ENCODE results near the gene HEXIM1. TPM values are rescaled to one million over a fixed set of nuclear protein-coding genes. Genes with fewer than 3 reads are reported as not detected.

The HEXIM1 gene
- total RNA-seq, 2 donors from 2014 or later: 40.6 to 46.9 TPM

- intact Hi-C loops (cut with DNase I): no loop called here
- DNase-seq (ENCODE audit: low spot score): no peak
Observed at GRCh38 chr17:45125509-45125908, 22.8 kb upstream of the HEXIM1 start.

DNA sequence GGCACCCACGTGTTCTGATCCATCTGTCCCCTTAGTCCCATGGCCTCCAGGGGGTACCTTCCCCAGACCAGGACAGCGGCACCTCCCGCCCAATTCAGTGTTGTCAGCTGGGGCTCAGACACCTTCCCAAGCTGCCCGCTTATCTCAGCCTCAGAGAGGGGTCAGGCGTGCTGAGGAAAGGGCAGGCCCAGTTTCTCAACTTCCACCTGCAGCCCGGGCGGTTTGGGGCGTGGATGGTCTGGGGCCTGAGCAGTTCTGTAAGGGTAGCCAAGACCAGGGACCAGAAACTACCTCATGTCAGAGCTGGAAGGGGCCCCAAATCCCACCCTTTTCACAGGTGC lies 21.1 kb upstream of the HEXIM1 start:
- intact Hi-C loops (cut with DNase I): no loop called here
- no peak for DNase-seq (ENCODE audit: low spot score)

DNA sequence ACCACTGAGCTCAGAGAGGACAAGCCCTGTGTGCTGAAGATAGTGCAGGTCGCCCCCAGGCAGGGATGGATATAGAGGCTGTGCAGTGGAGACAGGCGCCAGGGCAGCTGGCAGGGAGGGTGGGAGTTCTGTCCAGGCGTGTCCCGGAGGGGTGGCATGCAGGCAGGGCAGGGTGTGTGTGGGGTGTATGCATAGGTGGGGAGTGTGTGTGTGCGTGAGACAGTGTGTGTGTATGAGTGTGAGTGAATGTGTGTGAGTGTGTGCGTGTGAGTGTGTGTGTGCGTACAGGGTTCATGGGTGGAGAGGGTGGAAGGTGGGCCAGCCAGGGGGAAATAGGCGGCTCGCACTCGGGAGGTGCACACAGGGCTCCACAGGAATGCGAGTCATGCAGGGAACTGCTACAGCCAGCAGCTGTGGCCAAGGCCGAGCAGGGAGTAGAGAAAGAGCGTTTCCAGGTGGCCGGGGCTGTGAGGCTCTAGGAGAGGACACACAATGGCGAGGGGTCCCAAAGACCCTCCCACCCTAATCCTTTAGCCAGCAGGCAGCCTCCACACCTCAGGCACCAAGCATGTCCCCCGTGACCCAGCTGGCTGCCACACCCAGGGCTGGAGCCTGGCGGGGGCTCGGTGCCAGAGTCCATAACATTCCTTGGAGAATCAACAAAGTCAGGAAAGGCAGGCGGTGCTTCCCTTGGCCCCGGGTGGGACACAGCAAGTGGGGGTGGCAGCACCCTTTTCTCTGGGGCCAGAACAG lies 20.6 kb upstream of the HEXIM1 start:
- no peak for DNase-seq (ENCODE audit: low spot score)

DNA sequence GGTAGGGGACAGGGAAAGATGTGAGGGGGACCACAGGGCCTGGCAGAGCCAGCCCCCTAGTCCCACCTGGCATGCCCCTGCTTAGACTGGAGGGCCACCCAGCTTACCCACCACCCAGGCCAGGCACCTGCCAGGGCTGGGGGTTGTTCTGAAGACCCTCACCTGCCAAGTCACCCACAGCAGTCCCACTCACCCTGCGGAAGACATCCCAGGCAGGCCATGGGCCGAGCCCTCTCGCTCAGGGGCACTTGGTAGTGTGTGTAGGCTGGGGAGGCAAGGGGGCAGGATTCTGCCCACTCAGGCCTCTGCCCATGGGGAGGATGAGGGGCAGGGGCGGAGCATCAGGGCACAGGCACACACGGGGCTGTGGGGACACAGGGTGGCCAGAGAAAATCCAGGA lies 19.9 kb upstream of the HEXIM1 start:
- DNase-seq (ENCODE audit: low spot score): no peak
- intact Hi-C loops (cut with DNase I): no loop called here

More for the DNA sequence above, 20.6 kb upstream of the HEXIM1 start:
- intact Hi-C loops (cut with DNase I): no loop called here

- no peak for DNase-seq (ENCODE audit: low spot score)
- intact Hi-C loops (cut with DNase I): no loop called here
Observed at GRCh38 chr17:45128989-45129388, 19.3 kb upstream of the HEXIM1 start.

- intact Hi-C loops (cut with DNase I): no loop called here
- no peak for DNase-seq (ENCODE audit: low spot score)
Observed at GRCh38 chr17:45129426-45129939, 18.8 kb upstream of the HEXIM1 start.

DNA sequence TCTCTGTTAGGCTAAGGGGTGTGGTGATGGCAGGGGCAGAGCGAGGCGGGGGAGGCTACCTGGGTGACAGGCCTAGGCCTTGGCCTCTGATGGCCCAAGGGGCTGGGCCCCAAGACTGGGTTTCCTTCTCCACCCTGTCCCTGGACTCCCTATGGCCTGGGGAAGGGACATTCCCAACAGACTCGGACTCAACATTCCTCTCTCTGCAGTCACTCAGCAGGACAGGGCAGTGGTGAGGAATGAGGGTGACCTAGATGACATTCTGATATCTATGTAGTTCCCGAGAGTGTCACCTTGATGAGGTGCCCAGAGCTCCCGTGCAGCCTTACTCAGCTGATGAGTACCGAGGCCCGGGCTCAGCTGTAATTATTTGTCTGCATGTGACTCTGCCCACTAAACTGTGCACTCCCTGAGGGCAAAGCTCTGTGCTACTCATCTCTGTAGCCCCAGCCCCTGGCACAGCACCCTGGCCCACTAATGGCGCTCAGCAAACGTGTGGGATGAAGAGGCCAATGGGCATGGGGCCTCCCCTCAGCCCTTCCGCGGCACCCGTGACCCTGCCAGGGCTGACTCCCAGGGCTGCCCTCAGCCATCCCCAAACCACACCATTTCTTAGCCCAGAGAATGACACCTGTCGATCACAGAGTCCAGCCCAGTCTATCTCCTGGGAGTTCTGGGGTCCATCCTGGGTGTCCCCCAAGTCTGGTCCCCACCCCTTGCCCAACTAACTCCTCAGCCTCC lies 18.2 kb upstream of the HEXIM1 start:
- DNase-seq (ENCODE audit: low spot score): no peak
- intact Hi-C loops (cut with DNase I): loop anchor here (10.0 kb wide), 2 partner anchors 215 to 255 kb away; partner anchors contain the start of gene GFAP (in 1 of the 2)

DNA sequence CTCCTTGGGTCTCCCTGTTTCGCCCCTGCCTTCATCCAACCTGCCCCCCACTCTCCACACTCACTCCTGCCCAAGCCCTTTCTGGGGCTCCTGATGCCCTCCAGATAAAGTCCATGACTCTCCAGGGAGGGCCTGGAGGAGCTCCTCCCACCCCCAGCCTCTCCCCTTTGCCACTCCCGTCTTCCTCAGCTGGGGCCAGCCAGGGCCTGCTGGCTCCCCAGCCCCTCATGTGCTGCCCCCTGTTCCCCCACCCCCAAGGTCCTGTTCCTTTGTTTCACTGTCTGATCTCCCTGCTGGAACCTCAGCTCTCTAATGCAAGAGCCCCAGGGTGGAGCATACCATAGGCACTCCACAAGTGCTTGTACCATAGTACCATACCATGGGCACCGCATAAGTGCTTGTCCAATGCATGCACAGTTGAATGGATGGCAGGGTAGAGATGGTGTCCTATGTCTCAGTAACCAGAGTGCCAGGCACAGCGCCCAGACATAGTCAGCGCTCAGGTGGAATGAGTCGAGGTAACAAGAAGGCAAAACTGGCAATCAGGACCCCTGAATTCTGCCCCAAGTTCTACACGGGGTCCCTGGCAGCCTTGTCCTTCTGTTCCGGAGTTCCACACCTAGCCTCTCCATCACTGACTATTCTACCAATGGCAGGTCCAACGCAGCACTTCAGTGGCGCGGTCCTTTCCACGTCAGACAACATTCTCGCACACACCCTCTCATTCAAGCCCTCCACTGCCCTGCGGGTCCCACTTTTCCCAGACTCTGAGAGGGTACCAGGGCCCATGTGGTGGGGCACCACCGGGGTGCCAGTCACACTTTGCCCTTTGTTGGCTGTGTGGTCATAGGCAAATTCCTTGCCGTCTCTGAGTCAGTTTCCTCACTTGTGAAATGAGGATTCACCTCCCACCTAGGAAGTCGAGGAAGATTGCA lies 17.3 kb upstream of the HEXIM1 start:
- intact Hi-C loops (cut with DNase I): loop anchor here (10.0 kb wide), 2 partner anchors 216 to 254 kb away; partner anchors contain the start of gene GFAP (in 1 of the 2)
- DNase-seq (ENCODE audit: low spot score): no peak

DNA sequence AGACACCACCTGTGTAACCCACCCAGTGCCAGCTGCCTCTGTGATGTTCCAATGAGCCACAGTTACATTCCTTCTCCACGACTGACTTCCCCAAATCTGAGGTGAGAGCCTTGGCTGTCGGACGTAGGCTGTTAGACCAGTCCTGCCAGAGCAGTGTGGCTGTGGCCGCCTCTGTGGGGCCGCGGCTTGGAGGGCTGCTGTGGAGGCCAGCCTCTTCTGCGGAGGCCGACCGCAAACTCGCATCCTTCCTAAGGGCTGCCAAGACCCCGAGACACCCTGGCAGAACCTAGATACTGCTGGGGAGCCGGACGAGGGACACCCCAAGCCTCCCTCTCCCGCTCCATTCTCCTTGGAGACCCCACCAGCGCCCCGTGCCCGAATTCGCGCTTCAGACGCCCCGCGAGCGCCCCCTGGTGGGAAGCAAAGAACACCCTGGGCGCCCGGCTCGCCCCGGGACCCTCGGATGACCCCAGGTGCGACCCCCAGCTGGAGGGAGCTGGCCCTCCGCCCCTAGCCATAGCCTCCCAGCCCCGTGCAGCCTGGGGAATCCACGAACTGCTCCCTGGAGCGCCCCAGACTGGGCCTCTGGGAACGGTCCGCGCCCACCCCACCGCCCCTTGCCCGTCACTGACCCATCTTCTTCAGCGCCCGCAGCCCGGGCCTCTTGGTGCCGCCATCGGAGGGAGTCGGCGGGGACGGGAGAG lies 16.5 kb upstream of the HEXIM1 start:
- DNase-seq (ENCODE audit: low spot score): peak; percentile 87
- intact Hi-C loops (cut with DNase I): loop anchor here (10.0 kb wide), 2 partner anchors 217 to 253 kb away; partner anchors contain the start of gene GFAP (in 1 of the 2)

GRCh38 chr17:45132320-45132571 lies 16.0 kb upstream of the HEXIM1 start, which contains the start of gene PLCD3:
Gene PLCD3, minus strand, starts transcription at chr17:45132515. Its CDS starts 105 bp downstream, at chr17:45132410.
- intact Hi-C loops (cut with DNase I): loop anchor here (10.0 kb wide), 2 partner anchors 217 to 253 kb away; partner anchors contain the start of gene GFAP (in 1 of the 2)
- no peak for DNase-seq (ENCODE audit: low spot score)

DNA sequence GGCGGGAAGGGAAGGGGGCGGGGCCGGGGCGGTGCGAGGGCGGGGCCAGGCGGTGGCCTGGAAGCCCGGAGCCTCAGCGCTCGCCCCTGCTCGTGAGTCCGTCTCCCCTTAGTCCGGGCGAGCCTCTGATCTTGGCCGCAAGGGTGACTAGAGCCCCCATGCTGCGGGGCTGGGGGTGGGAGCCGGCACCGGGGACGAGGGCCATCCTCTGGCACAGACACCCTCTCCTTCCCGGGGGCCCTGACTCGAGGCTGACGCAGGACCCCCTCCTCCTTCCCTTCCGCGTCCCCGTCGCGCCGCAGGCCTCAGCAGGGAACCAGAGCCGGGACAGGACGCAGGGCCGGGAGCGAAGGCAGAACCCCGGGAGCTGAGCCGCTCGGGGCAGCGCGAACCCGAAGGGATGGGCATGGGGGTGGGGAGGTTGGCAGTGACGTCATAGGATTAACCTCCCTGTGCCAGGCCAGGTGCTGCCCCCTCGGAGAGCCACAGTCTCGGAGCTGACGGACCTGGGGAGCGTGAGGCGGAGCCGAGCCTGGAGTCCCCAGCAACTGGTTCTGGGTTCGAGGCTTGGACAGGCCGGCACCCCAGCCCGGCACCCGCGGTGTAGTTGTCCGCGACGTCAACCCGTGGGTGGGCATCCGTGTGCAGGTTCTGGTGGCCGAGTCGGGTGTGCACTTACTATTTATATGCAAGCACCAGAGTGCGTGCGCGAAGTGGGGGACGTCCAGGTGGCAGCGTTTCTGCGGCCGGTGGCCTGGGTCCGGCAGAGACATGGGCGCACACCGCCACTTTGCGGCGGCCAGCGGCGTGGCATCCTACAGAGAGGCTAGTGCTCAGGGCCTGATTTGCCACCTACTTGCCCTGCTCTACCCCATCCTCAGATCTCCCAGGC lies 15.5 kb upstream of the HEXIM1 start:
- intact Hi-C loops (cut with DNase I): loop anchor here (10.0 kb wide), 2 partner anchors 218 to 252 kb away; partner anchors contain the start of gene GFAP (in 1 of the 2)
- DNase-seq (ENCODE audit: low spot score): peak; percentile 96

DNA sequence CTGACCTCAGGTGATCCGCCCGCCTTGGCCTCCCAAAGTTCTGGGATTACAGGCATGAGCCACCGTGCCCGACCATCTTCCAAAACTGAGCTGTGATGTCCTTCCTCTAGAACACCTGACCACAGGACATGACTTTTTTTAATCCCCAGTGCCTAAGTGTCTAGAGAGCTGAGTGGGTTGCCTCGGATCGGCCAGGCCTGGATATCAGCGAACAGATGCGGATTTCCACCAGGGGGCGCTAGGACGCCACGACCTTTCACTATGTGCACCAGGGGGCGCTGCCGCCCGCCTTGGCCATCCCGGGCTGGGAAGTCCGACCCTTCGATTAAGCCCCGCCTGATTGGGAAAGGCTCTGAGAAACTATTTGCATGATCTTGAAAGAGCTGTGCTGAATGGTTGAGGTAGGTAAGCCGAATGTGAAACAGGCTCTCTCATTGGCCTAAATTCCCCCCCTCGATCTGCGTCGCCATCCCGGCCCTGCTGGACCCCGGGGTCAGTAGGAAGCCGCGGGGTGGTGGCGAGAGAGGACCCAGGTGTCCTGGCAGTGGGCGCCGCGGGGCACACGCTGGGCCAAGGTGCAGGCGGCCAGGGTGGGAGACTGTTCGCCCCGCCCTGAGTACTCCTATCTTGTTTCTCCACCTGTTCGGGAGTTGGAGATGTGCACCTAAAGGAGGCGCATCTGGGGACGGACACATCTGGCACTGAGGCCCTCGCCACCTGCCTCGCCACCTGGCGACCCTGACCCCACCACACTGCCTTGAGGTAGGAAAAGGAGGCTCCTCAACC lies 12.9 kb upstream of the HEXIM1 start, which contains the start of gene ACBD4:
TSS of gene ACBD4 (plus strand) at position 496 of the 786 bp plus-strand sequence. CDS start 458 bp downstream, outside the sequence.
- peak; percentile 99 for DNase-seq (ENCODE audit: low spot score)
- intact Hi-C loops (cut with DNase I): loop anchor here (2.0 to 10.0 kb wide), 4 partner anchors 61 to 249 kb away; partner anchors contain the start of gene GFAP (in 1 of the 2)

GRCh38 chr17:45135978-45136791 lies 12.1 kb upstream of the HEXIM1 start:
- DNase-seq (ENCODE audit: low spot score): peak; percentile 76
- intact Hi-C loops (cut with DNase I): loop anchor here (2.0 to 10.0 kb wide), 4 partner anchors 61 to 249 kb away; partner anchors contain the start of gene GFAP (in 1 of the 2)

GRCh38 chr17:45136846-45137560 lies 11.3 kb upstream of the HEXIM1 start:
- peak; percentile 78 for DNase-seq (ENCODE audit: low spot score)

More at GRCh38 chr17:45136846-45137560, 11.3 kb upstream of the HEXIM1 start:
- intact Hi-C loops (cut with DNase I): loop anchor here (5.0 to 10.0 kb wide), 3 partner anchors 60 to 248 kb away; partner anchors contain the start of gene GFAP (in 1 of the 2)

All from posterior vena cava (tissue), 2 donors.